ENCODE data around the gene TSPAN8. TPM values are rescaled to one million over a fixed set of nuclear protein-coding genes. Genes with fewer than 3 reads are reported as not detected.

Gene TSPAN8
- total RNA-seq, 2 donors from 2014 or later = 22.1 to 44.1 TPM

DNA sequence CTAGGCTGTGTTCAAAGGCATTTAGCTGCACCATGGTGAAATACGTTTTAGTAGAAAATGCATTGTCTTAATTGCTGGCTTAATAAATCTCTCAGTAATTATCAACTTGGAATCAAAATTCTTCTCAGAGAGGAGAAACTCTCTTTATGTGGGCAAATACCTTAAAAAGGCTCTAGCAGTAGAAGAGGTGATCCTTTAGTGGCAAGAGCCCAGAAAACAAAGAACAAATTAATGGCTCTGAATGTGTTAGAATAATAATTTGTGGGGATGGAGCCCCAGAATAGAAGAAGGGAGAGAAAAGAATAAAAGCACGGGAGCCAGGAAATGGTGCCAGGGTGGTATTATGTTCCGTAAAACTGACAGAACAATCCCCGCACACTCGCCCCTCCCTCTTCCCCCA lies 14.8 kb downstream of the TSPAN8 start:
- no peaks in the 10 kb centered on the region for H3K9me3 ChIP-seq
- H3K27me3 ChIP-seq = no peaks in the 10 kb centered on the region
- intact Hi-C loops (cut with DNase I) = no loop called here
- 90 to 92% methylated on average over 5 of the region's 5 CpGs for WGBS, 2 donors
- H3K4me1 ChIP-seq = peaks cover 10% of the 10 kb centered on the region
- no peaks in the 10 kb centered on the region for H3K36me3 ChIP-seq (replicated peaks in 1 of 2; ENCODE audit: insufficient read depth in 1 of 2, low read depth in 2 of 2)
- H3K27ac ChIP-seq = no peak overlapping the region
- DNase-seq = no peak
- ATAC-seq = no peak
- TF ChIP-seq, protein P1, sequence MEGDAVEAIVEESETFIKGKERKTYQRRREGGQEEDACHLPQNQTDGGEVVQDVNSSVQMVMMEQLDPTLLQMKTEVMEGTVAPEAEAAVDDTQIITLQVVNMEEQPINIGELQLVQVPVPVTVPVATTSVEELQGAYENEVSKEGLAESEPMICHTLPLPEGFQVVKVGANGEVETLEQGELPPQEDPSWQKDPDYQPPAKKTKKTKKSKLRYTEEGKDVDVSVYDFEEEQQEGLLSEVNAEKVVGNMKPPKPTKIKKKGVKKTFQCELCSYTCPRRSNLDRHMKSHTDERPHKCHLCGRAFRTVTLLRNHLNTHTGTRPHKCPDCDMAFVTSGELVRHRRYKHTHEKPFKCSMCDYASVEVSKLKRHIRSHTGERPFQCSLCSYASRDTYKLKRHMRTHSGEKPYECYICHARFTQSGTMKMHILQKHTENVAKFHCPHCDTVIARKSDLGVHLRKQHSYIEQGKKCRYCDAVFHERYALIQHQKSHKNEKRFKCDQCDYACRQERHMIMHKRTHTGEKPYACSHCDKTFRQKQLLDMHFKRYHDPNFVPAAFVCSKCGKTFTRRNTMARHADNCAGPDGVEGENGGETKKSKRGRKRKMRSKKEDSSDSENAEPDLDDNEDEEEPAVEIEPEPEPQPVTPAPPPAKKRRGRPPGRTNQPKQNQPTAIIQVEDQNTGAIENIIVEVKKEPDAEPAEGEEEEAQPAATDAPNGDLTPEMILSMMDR (IDR thresholded peaks at IDR 0.05) = no peak
- no peak for TF ChIP-seq POLR2A (IDR thresholded peaks at IDR 0.05)
- H3K4me3 ChIP-seq = no peak overlapping the region

DNA sequence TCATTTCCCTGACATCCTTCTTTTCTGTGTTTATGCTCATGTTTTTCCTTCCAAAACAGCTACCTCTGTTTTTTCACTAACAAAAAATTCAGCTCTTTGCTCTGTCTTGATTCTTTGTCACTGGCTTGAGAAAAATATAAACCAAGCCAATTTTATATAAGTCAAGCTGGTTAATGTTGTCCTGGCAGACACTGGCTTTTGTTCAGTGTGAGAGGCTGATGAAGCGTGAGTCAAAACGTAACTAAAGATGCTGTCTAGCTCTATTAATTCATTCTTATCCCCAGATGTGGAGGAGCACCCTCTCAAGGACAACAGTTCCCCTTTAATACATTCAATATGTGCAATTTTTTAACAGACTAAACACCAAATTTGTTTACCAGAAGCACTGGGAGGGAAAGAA lies 15.8 kb downstream of the TSPAN8 start:
- Histone ChIP-seq H3K4me3 (no peak overlapping the region), H3K27me3 (no peaks in the 10 kb centered on the region), H3K9me3 (no peaks in the 10 kb centered on the region), H3K4me1 (peaks cover 10% of the 10 kb centered on the region), H3K36me3 (replicated peaks in 1 of 2; ENCODE audit: insufficient read depth in 1 of 2, low read depth in 2 of 2) (no peaks in the 10 kb centered on the region), H3K27ac (peak overlapping the region in 2 of 4 donors; percentile 9 to 12)
- no peak for DNase-seq
- no peak for ATAC-seq
- intact Hi-C loops (cut with DNase I) = no loop called here
- no peak for TF ChIP-seq POLR2A (IDR thresholded peaks at IDR 0.05)
- TF ChIP-seq, protein P1 (IDR thresholded peaks at IDR 0.05) = no peak
- WGBS, 2 donors = 72 to 79% methylated on average over 2 of the region's 2 CpGs

- 33 to 46% methylated on average over 1 of the region's 1 CpG for WGBS, 2 donors
- intact Hi-C loops (cut with DNase I) = no loop called here
- TF ChIP-seq, protein P1 (IDR thresholded peaks at IDR 0.05) = no peak
- TF ChIP-seq POLR2A (IDR thresholded peaks at IDR 0.05) = no peak
- H3K9me3 ChIP-seq = no peaks in the 10 kb centered on the region
- no peak overlapping the region for H3K4me3 ChIP-seq
- no peaks in the 10 kb centered on the region for H3K36me3 ChIP-seq (replicated peaks in 1 of 2; ENCODE audit: insufficient read depth in 1 of 2, low read depth in 2 of 2)
- H3K27ac ChIP-seq = peak overlapping the region in 2 of 4 donors; percentile 9 to 12
- H3K27me3 ChIP-seq = no peaks in the 10 kb centered on the region
- no peak for DNase-seq
- H3K4me1 ChIP-seq = peaks cover 10% of the 10 kb centered on the region
- ATAC-seq = no peak
Measured at GRCh38 chr12:71141378-71141926, 16.3 kb downstream of the TSPAN8 start.

- TF ChIP-seq, protein P1 (IDR thresholded peaks at IDR 0.05) = no peak
- TF ChIP-seq POLR2A (IDR thresholded peaks at IDR 0.05) = no peak
- H3K9me3 ChIP-seq = no peaks in the 10 kb centered on the region
- ATAC-seq (no peak), DNase-seq (no peak)
- H3K36me3 ChIP-seq (replicated peaks in 1 of 2; ENCODE audit: insufficient read depth in 1 of 2, low read depth in 2 of 2) = no peaks in the 10 kb centered on the region
- H3K27me3 ChIP-seq = no peaks in the 10 kb centered on the region
- peaks cover 13% of the 10 kb centered on the region for H3K4me1 ChIP-seq
- H3K4me3 ChIP-seq = no peak overlapping the region
- H3K27ac ChIP-seq = no peak overlapping the region
- 80 to 84% methylated on average over 6 of the region's 6 CpGs for WGBS, 2 donors
- intact Hi-C loops (cut with DNase I) = no loop called here
Measured at GRCh38 chr12:71139153-71139735, 18.6 kb downstream of the TSPAN8 start.

GRCh38 chr12:71138011-71138410 lies 19.8 kb downstream of the TSPAN8 start:
- 84 to 96% methylated on average over 3 of the region's 3 CpGs for WGBS, 2 donors
- no peak for TF ChIP-seq POLR2A (IDR thresholded peaks at IDR 0.05)
- TF ChIP-seq, protein P1 (IDR thresholded peaks at IDR 0.05) = no peak
- Histone ChIP-seq H3K27ac (no peak overlapping the region), H3K27me3 (no peaks in the 10 kb centered on the region), H3K4me3 (no peak overlapping the region), H3K36me3 (replicated peaks in 1 of 2; ENCODE audit: insufficient read depth in 1 of 2, low read depth in 2 of 2) (no peaks in the 10 kb centered on the region), H3K9me3 (no peaks in the 10 kb centered on the region), H3K4me1 (peaks cover 16% of the 10 kb centered on the region)
- DNase-seq (no peak), ATAC-seq (no peak)
- intact Hi-C loops (cut with DNase I) = no loop called here

Measured in body of pancreas (tissue), 4 donors.